Glutamatergic neuron (in vitro differentiated cells): ENCODE data around the gene FRMD4A. TPM values are rescaled to one million over a fixed set of nuclear protein-coding genes. Genes with fewer than 3 reads are reported as not detected.

Source experiments
- DNase-seq: peaks from one replicate; pipeline ENCODE4 v3.0.0; 2022
- H3K27ac Mint-ChIP-seq: one replicate; pipeline ENCODE4 v1.8.0; 2020; ENCODE audit warnings: mild to moderate bottlenecking, mixed read lengths, inconsistent platforms; ENCODE audit not compliant: unreplicated experiment
- H3K27me3 Mint-ChIP-seq: one replicate; pipeline ENCODE4 v1.8.0; 2020; ENCODE audit warnings: mild to moderate bottlenecking, moderate library complexity, mixed read lengths, inconsistent platforms; ENCODE audit not compliant: unreplicated experiment
- H3K36me3 Mint-ChIP-seq: one replicate; pipeline ENCODE4 v1.8.0; 2020; ENCODE audit warnings: mild to moderate bottlenecking, mixed read lengths, inconsistent platforms; ENCODE audit not compliant: unreplicated experiment
- H3K4me1 Mint-ChIP-seq: one replicate; pipeline ENCODE4 v1.8.0; 2020; ENCODE audit warnings: mild to moderate bottlenecking, low read depth, mixed read lengths, inconsistent platforms; ENCODE audit not compliant: unreplicated experiment
- H3K4me3 Mint-ChIP-seq: one replicate; pipeline ENCODE4 v1.8.0; 2020; ENCODE audit warnings: mild to moderate bottlenecking, mixed read lengths, inconsistent platforms; ENCODE audit not compliant: unreplicated experiment
- H3K9me3 Mint-ChIP-seq: one replicate; pipeline ENCODE4 v1.8.0; 2020; ENCODE audit warnings: mild to moderate bottlenecking, moderate library complexity, mixed read lengths, inconsistent platforms; ENCODE audit not compliant: unreplicated experiment
- total RNA-seq: library from RNA; stranded (reverse); fragmentation: NEBNext Ultra II Directional; extraction: Animal tissue kit (Norgen Biotek cat#: 25700); gene quantifications from one replicate; pipeline ENCODE4 v1.2.1, GENCODE V29; 2021; ENCODE audit not compliant: unreplicated experiment
- TF ChIP-seq, protein P1 (sequence below): fragments of 200-600 bp; sonication (generic); IDR thresholded peaks from one replicate; pipeline ENCODE4 v1.5.0; 2021; ENCODE audit not compliant: partially characterized antibody, unreplicated experiment

The FRMD4A gene
- total RNA-seq, 1 donor from 2014 or later = 70.6 TPM

DNA sequence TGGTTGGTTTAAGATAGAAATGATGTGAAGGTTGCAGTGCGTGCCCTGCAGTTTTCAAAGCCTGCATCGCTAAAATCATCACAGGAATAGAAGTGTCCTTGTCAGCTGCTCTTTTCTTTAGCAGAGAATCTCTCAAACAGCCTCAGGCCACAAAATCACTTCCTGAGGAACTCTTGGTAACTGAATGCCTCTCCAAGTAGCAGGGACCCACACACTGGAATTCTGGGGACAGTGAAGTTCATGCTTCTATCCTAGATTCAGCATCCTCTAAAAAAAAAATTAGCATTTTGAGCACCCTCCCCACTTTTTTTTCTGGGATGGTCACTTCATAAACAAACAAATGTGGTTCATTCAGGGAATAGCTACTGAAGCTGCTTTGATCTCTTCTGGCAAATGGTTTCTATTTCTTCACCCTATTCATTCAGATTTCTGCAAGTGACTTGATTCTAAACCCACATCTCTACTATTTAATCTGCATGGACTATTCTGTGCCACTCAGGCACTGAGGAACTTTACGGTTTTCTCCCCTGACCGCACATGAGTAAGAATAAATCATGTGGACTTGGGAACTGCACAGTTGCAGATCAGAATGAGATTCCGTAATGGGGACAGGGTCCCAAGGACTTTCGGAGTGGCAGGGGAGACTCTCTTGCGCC is 306.9 kb downstream of the FRMD4A start:
- H3K27ac Mint-ChIP-seq = no peak overlapping the region
- DNase-seq = no peak
- H3K9me3 Mint-ChIP-seq = peaks cover 6% of the 10 kb centered on the region
- TF ChIP-seq, protein P1, sequence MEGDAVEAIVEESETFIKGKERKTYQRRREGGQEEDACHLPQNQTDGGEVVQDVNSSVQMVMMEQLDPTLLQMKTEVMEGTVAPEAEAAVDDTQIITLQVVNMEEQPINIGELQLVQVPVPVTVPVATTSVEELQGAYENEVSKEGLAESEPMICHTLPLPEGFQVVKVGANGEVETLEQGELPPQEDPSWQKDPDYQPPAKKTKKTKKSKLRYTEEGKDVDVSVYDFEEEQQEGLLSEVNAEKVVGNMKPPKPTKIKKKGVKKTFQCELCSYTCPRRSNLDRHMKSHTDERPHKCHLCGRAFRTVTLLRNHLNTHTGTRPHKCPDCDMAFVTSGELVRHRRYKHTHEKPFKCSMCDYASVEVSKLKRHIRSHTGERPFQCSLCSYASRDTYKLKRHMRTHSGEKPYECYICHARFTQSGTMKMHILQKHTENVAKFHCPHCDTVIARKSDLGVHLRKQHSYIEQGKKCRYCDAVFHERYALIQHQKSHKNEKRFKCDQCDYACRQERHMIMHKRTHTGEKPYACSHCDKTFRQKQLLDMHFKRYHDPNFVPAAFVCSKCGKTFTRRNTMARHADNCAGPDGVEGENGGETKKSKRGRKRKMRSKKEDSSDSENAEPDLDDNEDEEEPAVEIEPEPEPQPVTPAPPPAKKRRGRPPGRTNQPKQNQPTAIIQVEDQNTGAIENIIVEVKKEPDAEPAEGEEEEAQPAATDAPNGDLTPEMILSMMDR = no peak
- H3K4me1 Mint-ChIP-seq = peaks cover 30% of the 10 kb centered on the region
- no peaks in the 10 kb centered on the region for H3K27me3 Mint-ChIP-seq
- peaks cover 4% of the 10 kb centered on the region for H3K36me3 Mint-ChIP-seq
- no peak overlapping the region for H3K4me3 Mint-ChIP-seq

DNA sequence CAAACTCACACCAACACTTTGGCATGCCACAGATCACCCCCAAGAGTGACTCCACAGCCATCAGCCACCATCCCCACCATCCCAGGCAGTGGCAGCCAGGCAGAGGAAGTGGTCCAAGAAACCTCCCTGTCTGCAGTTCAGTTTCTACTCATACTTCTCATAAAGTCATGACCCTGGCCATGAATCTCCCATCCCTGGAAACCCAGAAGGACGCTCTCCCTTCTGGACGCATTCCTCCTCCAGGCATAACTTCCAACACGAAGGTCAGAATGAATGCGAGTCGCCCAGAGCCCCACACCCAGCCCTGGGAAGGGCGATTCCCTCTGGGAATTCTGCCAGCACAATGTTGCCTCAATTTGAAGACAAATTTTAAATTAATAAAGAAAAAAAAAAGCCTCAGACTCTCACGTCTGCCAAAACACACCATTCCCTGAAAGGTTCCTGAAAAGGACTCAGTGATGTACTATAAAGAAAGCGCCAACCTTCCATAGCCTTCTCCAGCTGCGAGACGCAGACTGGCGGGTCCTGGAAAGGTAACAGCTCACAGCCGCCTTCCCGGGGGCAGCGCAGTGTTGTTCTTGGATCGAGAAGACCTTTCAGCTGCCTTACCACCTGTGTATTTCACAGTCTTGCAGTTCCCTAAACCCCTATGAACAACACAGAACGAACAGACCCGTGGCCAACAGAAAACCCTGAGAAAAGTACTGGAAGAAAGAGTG is 307.6 kb downstream of the FRMD4A start:
- Mint-ChIP-seq H3K36me3 (peaks cover 10% of the 10 kb centered on the region), H3K4me3 (no peak overlapping the region)

DNA sequence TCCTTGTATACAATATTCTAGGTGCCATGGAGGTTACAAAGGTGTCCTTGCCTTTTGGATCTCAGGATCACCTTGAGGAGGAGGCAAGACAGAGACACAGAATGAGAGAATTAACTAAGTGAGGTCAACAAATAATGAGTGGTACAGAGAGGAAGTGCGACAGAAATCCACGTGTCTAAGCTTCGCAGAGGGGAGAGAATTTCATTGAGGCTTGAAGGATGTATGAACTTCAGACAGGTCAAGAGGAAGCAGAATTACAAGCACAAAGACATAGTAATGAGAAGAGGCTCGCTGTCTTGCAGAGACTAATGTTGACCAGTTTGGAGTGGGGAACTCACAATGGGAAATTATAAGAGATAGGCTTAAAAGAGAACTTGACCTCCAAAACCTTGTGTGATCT is 308.7 kb downstream of the FRMD4A start:
- Mint-ChIP-seq H3K36me3 (peaks cover 10% of the 10 kb centered on the region), H3K9me3 (peaks cover 10% of the 10 kb centered on the region), H3K27me3 (peaks cover 3% of the 10 kb centered on the region), H3K4me3 (no peak overlapping the region), H3K4me1 (peaks cover 43% of the 10 kb centered on the region), H3K27ac (no peak overlapping the region)
- TF ChIP-seq, protein P1 = no peak
- DNase-seq = no peak

More for the DNA sequence above, 307.6 kb downstream of the FRMD4A start:
- DNase-seq = no peak
- TF ChIP-seq, protein P1 = no peak
- Mint-ChIP-seq H3K4me1 (peaks cover 33% of the 10 kb centered on the region), H3K27ac (no peak overlapping the region), H3K9me3 (peaks cover 8% of the 10 kb centered on the region), H3K27me3 (peaks cover 3% of the 10 kb centered on the region)

DNA sequence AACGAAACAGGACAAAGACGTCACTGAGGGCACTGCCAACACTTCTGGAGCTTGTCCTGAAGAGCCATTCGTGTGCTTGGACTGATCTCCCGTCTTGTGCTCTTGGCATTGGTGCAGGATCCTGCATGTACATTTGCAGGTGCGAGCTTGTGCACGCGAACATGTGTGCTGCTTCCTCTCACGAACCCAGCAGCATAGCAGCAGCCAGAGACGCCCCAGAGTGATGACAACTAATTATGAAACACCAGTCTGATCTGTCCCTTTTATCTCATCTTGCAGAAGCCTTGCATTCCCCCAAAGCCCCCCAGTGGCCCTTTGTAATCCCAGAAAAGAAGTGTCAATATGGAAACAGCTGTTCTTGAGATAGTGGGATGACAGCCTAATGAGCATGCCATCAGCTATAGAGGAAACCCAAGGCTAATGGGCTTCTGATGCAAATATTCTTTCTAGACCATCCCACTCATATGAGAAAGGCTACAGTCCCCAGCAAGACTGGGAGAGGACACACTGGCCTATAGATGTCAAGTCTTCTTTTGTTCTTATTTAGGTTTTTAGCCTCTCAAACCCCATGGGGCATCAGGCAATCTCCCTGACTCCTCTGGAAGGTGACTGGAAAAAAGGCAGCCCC is 310.6 kb downstream of the FRMD4A start:
- Mint-ChIP-seq H3K4me1 (peaks cover 43% of the 10 kb centered on the region), H3K36me3 (peaks cover 10% of the 10 kb centered on the region), H3K9me3 (peaks cover 10% of the 10 kb centered on the region), H3K4me3 (no peak overlapping the region), H3K27ac (peak overlapping the region; percentile 6), H3K27me3 (peaks cover 3% of the 10 kb centered on the region)
- DNase-seq = no peak
- TF ChIP-seq, protein P1 = no peak
